ENCODE data around the gene UNK.

GRCh38 chr17:75829747-75830146, 45.1 kb downstream of the UNK start:
- TF ChIP-seq POLR2A (IDR thresholded peaks at IDR 0.05) (no peak), CTCF (IDR thresholded peaks at IDR 0.05) (no peak)
